ENCODE results near the gene PBX1.

PBX1 gene

GRCh38 chr1:164704954-164705353, 146.0 kb downstream of the PBX1 start:
- peaks cover 6% of the 10 kb centered on the region; the same call in 1 of the 2 replicates for H3K4me1 ChIP-seq (ENCODE audit: control insufficient read depth, insufficient read depth, low read length)
- H3K27ac ChIP-seq (ENCODE audit: extremely low read depth, low read depth, low read length) = no peak overlapping the region
- TF ChIP-seq MZF1 (tag by site-specific recombination; IDR thresholded peaks at IDR 0.05; ENCODE audit: borderline replicate concordance) (peak; percentile 57; the same call in 1 of the 2 replicates), GLI4 (tag by site-specific recombination; IDR thresholded peaks at IDR 0.05) (no peak), GLIS2 (tag by site-specific recombination; IDR thresholded peaks at IDR 0.05) (no peak), ZBTB7A (tag by site-specific recombination; IDR thresholded peaks at IDR 0.05; ENCODE audit: low read depth) (no peak), ZNF654 (tag by site-specific recombination; IDR thresholded peaks at IDR 0.05; ENCODE audit: low read depth) (peak; percentile 29), PRDM1 (tag by site-specific recombination; IDR thresholded peaks at IDR 0.05) (no peak), ZNF544 (tag by site-specific recombination; IDR thresholded peaks at IDR 0.05) (no peak), ZNF488 (tag by site-specific recombination; IDR thresholded peaks at IDR 0.05) (no peak)
- H3K9me3 ChIP-seq (ENCODE audit: control insufficient read depth, insufficient read depth, low read depth, low read length) = no peaks in the 10 kb centered on the region
- POLR2A ChIA-PET = no interaction called here
- CTCF ChIA-PET = interaction anchor here (1.0 to 1.9 kb wide), 4 partner anchors 8 to 82 kb away, joined by 3 to 12 read pairs (median 4); no protein-coding TSS in a partner anchor
- no peak overlapping the region for H3K4me3 ChIP-seq (ENCODE audit: low read depth, low read length)
- no peaks in the 10 kb centered on the region for H3K36me3 ChIP-seq (ENCODE audit: control insufficient read depth in 2 of 2, insufficient read depth in 1 of 2, low read length in 2 of 2)

- no peak for TF ChIP-seq ZNF473 (tag by site-specific recombination; IDR thresholded peaks at IDR 0.05)
- no peak for TF ChIP-seq ZNF701 (tag by site-specific recombination; IDR thresholded peaks at IDR 0.05)
- 0 out of 2 replicates have a peak, but pooled peaks have one; percentile 11 for TF ChIP-seq SP7 (tag by site-specific recombination; IDR thresholded peaks at IDR 0.05)
- no peak for TF ChIP-seq ZNF302 (tag by site-specific recombination; IDR thresholded peaks at IDR 0.05; ENCODE audit: low read depth)
- Histone ChIP-seq H3K9me3 (ENCODE audit: control insufficient read depth, insufficient read depth, low read depth, low read length) (no peaks in the 10 kb centered on the region), H3K4me3 (ENCODE audit: low read depth, low read length) (no peak overlapping the region), H3K27ac (ENCODE audit: extremely low read depth, low read depth, low read length) (no peak overlapping the region), H3K36me3 (ENCODE audit: control insufficient read depth in 2 of 2, insufficient read depth in 1 of 2, low read length in 2 of 2) (no peaks in the 10 kb centered on the region), H3K4me1 (ENCODE audit: control insufficient read depth, insufficient read depth, low read length) (peaks cover 6% of the 10 kb centered on the region; the same call in 1 of the 2 replicates)
- ChIA-PET POLR2A (interaction anchor here (1.0 kb wide), 1 partner anchor 148 kb away, joined by 5 read pairs; the partner anchor contains the start of gene PBX1), CTCF (interaction anchor here (0.5 to 1.7 kb wide), 2 partner anchors 79 to 365 kb away, joined by 4 read pairs; no protein-coding TSS in a partner anchor)
Measured at GRCh38 chr1:164706606-164706987, 147.6 kb downstream of the PBX1 start.

- CTCF ChIA-PET = interaction anchor here (0.6 to 0.9 kb wide), 2 partner anchors 79 to 1210 kb away, joined by 3 to 6 read pairs; no protein-coding TSS in a partner anchor
- H3K4me1 ChIP-seq (ENCODE audit: control insufficient read depth, insufficient read depth, low read length) = peaks cover 4% of the 10 kb centered on the region; the same call in 1 of the 2 replicates
- H3K9me3 ChIP-seq (ENCODE audit: control insufficient read depth, insufficient read depth, low read depth, low read length) = no peaks in the 10 kb centered on the region
- H3K27ac ChIP-seq (ENCODE audit: extremely low read depth, low read depth, low read length) = no peak overlapping the region; the same call in 1 of the 2 replicates
- POLR2A ChIA-PET = no interaction called here
- TF ChIP-seq ZNF10 (tag by site-specific recombination; IDR thresholded peaks at IDR 0.05) (no peak), ZNF664 (tag by site-specific recombination; IDR thresholded peaks at IDR 0.05) (no peak), ZFP3 (tag by site-specific recombination; IDR thresholded peaks at IDR 0.05; ENCODE audit: low read depth) (no peak), FEZF1 (tag by site-specific recombination; IDR thresholded peaks at IDR 0.05) (no peak), ZNF626 (tag by site-specific recombination; IDR thresholded peaks at IDR 0.05) (no peak), ZXDB (tag by site-specific recombination; IDR thresholded peaks at IDR 0.05) (no peak)
- no peaks in the 10 kb centered on the region for H3K36me3 ChIP-seq (ENCODE audit: control insufficient read depth in 2 of 2, insufficient read depth in 1 of 2, low read length in 2 of 2)
- no peak overlapping the region for H3K4me3 ChIP-seq (ENCODE audit: low read depth, low read length)
Measured at GRCh38 chr1:164707868-164708331, 148.9 kb downstream of the PBX1 start.

- no peak overlapping the region for H3K27ac ChIP-seq (ENCODE audit: extremely low read depth, low read depth, low read length)
- peaks cover 4% of the 10 kb centered on the region; the same call in 1 of the 2 replicates for H3K4me1 ChIP-seq (ENCODE audit: control insufficient read depth, insufficient read depth, low read length)
- H3K9me3 ChIP-seq (ENCODE audit: control insufficient read depth, insufficient read depth, low read depth, low read length) = no peaks in the 10 kb centered on the region
- H3K36me3 ChIP-seq (ENCODE audit: control insufficient read depth in 2 of 2, insufficient read depth in 1 of 2, low read length in 2 of 2) = no peaks in the 10 kb centered on the region
- ChIA-PET CTCF (interaction anchor here (0.9 kb wide), 1 partner anchor 78 kb away, joined by 6 read pairs; no protein-coding TSS in a partner anchor), POLR2A (no interaction called here)
- H3K4me3 ChIP-seq (ENCODE audit: low read depth, low read length) = no peak overlapping the region
- TF ChIP-seq ZNF366 (tag by site-specific recombination; conservative IDR thresholded peaks at IDR 0.05) (no peak), ZNF140 (tag by site-specific recombination; IDR thresholded peaks at IDR 0.05) (no peak), ZFP69B (tag by site-specific recombination; IDR thresholded peaks at IDR 0.05) (no peak), ZNF324 (tag by site-specific recombination; IDR thresholded peaks at IDR 0.05) (no peak), ZFP3 (tag by site-specific recombination; IDR thresholded peaks at IDR 0.05; ENCODE audit: low read depth) (no peak), ZNF433 (tag by site-specific recombination; IDR thresholded peaks at IDR 0.05; ENCODE audit: low read depth) (no peak), IKZF3 (tag by site-specific recombination; IDR thresholded peaks at IDR 0.05) (no peak), KLF1 (tag by site-specific recombination; IDR thresholded peaks at IDR 0.05) (no peak), ZNF146 (tag by site-specific recombination; IDR thresholded peaks at IDR 0.05) (no peak), ZNF548 (tag by site-specific recombination; IDR thresholded peaks at IDR 0.05) (no peak), ZEB2 (tag by site-specific recombination; IDR thresholded peaks at IDR 0.05) (no peak), HOXC10 (CRISPR knock-in tag; IDR thresholded peaks at IDR 0.05) (no peak), ZNF596 (tag by site-specific recombination; IDR thresholded peaks at IDR 0.05) (no peak), ZNF571 (tag by site-specific recombination; IDR thresholded peaks at IDR 0.05) (no peak), SETDB1 (IDR thresholded peaks at IDR 0.05; ENCODE audit: insufficient read length, low read length) (no peak)
Measured at GRCh38 chr1:164708596-164708995, 149.6 kb downstream of the PBX1 start.
